ENCODE data around the gene PHC2.

The PHC2 gene

DNA sequence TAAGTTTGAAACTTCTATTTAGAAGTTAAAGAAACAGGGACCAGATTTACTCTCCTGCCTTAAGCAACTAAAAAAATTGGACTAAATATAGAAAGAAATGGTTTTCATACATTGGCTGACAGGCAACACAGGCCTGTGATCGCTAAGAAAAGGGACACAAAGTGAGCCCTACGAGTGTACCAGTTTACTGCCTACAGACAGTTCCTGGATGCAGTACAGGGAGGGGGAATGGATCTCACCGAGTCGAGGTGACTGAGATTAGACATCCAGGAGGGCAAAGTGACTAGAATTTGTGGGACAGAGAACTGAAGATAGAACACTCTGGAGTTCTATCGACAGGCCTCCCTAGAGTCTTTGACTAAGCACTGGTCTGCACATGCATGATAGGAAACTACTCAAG lies 16.0 kb downstream of the PHC2 start:
- DNase-seq: no peak

- DNase-seq: no peak
Measured at GRCh38 chr1:33410091-33410701, 20.7 kb downstream of the PHC2 start.

DNA sequence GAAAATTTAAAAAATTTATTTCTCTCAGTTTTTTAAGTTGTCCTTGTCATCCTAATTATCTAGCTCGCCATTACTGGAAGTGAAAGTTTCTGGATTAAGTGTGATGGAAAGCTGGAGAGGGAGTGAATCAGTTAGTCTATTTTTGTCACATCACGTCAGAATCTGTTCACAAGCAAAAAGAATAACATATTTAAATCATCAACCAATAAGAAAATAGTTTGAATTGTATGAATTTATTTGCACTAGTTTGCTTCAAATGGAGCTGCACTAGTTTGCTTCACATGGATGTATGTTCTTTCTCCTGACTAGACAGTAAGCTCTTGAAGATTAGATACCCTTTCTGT lies 22.8 kb downstream of the PHC2 start:
- DNase-seq: no peak

GRCh38 chr1:33407352-33408092 lies 23.4 kb downstream of the PHC2 start:
- no peak for DNase-seq

GRCh38 chr1:33402206-33402605 lies 28.7 kb downstream of the PHC2 start:
- DNase-seq: no peak

GRCh38 chr1:33401471-33401870 lies 29.4 kb downstream of the PHC2 start:
- no peak for DNase-seq

DNA sequence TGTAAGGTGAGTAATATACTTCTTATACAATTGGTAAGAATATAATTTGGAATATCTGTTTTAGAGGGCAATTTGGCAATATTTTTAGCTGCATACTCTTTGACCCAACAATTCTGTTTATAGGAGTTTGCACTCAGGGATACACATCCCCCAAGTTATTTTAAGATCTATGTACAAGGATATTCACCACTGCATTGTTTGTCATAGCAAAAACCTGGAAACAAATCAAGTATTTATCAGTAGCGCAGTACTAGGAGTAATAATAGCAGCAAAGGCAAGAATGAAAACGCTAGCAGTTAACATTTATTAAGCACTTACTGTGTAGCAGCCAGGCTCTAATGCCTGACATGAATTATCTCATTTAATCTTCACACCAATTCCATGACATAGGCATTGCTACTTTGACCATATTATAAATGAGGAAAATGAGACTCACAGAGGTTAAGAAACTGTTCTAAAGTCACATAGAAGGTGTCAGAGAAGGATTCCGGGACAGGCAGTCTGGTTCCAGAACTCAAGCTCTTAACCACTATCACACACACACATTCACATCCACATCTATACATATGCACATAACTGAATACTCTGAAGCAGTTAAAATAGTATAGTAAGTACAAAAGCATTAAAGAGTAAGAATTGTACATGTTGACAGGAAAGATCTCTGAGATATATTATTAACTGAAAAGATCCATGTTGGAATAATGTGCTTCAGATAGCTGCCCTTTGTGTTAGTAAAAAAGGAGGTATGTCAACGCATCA lies 30.6 kb downstream of the PHC2 start:
- DNase-seq: no peak

GRCh38 chr1:33399375-33399774 lies 31.5 kb downstream of the PHC2 start:
- DNase-seq: no peak

DNA sequence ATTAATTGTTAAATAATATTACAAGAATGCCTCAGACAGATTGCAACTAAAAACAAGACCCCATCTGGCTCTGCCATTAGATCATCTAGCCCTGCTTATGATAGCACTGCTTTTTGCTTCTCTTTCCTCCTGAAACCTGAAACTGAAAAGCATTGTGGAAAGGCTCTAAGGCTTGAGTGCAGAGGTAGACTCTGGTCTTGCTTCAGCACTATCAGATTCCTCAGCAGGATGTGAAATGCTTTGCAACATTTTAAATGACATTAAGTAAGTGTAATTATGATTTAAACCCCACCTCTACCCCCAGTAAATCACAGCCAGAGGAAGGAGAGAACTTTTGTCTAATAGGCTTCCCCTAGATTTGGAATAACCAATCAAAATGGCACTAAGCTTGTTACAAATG lies 32.9 kb downstream of the PHC2 start:
- DNase-seq: no peak

GRCh38 chr1:33397125-33397506 lies 33.8 kb downstream of the PHC2 start:
- no peak for DNase-seq

DNA sequence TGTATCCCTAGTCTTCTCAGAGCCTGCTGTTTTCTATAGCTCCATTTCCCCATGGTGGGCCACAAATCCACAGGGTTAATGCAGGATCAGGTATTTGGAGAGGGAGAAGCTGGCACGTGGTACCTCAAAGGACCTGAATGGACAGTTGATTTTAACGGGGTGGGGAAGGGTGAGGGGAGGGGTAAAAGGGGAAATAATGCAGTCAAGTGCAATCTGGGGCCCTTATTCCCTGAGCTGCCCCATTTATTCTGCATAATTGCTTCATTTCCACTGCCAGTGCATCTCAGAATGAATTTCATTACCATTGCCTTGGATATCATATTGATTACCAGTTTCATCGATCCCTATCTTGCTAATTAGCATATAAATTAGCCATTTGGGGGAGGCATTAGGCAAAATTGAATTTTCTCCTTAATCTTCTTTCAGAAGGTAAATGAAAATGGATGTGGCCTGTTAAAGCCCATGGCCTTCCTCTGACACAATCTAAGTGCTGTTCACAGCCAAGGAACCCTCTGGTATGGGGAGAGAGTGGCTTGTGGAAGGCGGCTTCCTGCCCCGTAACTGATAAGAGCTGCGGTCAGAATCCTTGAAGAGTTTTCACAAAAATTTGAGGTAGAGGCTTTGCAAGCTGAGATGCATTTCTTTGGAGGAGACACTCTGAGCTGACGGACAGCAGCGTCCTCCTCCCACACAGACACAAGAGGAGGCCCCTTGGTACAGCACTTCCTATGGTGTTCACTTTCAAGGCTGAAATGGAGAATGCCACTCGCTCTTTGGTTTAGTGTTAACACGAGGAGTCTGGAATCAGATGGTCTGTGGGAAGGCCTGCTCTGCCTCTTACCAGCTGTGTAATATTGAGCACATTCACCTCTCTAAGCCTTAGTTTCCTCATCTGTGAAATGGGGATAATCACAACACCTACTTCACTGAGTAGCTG lies 34.4 kb downstream of the PHC2 start:
- no peak for DNase-seq

DNA sequence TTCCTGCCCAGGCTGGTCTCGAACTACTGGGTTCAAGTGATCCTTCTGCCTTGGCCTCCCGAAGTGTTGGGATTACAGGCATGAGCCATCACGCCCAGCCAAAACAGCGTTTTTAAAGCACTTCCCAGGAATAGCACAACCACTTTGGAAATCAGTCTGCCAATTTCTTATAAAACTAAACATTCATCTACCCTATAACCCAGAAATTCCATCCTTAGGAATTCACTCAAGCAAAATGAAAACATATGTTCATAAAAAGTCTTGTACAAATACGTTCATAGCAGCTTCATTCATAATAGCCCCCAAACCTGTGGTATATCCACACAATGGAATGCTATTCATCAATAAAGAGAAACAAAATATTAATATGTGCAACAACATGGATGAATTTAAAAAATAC lies 36.1 kb downstream of the PHC2 start:
- DNase-seq: no peak

DNA sequence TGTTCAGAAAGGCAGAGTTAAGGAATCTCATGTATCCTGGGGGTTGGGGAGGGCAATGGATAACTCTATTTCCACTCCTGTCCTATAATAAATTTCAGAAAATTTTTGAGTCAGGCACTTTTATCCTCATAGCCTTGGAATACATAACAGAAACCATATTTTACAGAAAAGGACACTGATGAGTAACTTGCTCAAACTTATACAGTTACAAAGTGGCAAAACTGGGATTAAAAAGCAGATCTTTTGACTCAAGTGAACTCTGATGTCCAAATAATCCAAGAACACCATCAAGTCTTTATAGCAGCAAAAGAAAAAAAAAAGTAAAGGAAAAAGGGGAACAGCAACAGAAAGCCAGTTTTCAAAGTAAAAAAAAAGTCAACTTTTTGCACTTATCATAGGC lies 36.9 kb downstream of the PHC2 start:
- DNase-seq: no peak

- no peak for DNase-seq
Measured at GRCh38 chr1:33393524-33393923, 37.4 kb downstream of the PHC2 start.

GRCh38 chr1:33392639-33393038 lies 38.3 kb downstream of the PHC2 start:
- DNase-seq: no peak

DNA sequence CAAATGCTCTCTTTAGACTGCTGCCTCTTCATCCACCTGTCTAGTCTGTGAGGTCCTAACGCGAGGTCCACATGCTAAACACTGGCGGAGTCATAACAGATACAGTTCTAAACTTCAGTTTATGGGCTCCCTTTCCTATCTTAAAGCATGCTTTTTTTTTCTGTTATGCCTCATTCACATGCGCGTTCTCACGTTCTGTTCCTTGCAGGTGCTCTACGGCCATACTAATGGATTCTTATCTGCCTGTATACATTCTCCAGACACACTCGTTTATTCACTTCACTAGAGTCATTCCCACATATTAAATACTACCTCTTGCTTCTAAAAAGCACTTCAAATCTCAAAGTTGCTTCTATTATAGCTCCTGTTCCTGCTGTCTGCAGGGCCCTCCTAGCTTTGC lies 38.7 kb downstream of the PHC2 start:
- DNase-seq: no peak

GRCh38 chr1:33391343-33392078 lies 39.4 kb downstream of the PHC2 start:
- no peak for DNase-seq

GRCh38 chr1:33390542-33390941 lies 40.4 kb downstream of the PHC2 start:
- no peak for DNase-seq

DNA sequence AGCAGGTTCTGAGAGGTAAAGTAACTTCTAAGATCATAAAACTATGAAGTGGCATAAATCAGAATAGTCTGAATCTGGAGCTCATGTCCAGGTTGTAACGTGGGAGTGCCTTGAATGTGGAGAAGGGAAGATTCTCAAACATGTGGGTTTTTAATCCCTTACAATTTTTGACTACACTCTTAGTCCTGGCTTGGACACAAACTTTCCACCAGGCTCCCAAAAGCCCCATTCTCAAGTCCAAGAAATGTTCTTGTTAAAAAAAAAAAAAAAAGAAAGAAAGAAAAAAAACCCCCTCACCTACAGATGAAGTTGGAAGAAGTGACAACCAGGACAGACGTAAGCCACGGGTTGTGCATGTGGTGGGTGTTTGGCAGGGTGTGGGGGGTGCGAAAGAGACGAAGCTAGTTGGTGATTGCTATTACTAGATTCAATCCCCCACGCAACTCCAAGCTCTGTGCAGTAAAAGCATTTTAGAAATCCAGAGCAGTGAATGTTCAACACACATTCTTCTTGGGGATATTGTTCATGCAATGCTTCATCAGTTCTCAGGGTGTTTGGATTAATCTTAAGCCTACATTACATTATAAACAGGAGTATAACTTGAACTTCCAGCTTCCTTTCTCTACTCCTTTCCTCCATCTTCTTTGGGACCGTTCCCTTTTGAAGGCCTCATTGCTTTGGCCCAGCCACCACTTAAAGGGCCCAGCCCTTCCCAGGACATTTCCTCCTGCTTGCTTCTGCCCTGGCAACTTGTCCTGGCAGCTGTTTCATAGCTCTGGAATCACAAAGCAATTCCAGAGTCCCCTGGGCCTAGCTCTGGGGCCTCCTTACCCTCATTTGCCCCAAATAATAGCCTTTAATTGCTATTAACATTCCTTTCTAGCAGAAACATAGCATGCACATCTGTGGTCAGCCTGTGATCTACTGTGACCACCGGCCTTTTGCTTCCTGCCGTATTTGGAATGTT lies 41.8 kb downstream of the PHC2 start:
- DNase-seq: no peak

GRCh38 chr1:33387625-33388024 lies 43.3 kb downstream of the PHC2 start:
- DNase-seq: no peak

GRCh38 chr1:33385251-33385650 lies 45.6 kb downstream of the PHC2 start:
- DNase-seq: no peak
